Measurements from ENCODE around the gene GBA3. TPM values are rescaled to one million over a fixed set of nuclear protein-coding genes. Genes with fewer than 3 reads are reported as not detected.

Gene GBA3
- total RNA-seq, 1 donor from 2014 or later, result not detected

Other genes starting within 250 kb of the GBA3 start
- gene ADGRA3, start 176.9 kb upstream of the GBA3 start, total RNA-seq, result 37.3 TPM